Gastroesophageal sphincter (tissue), 4 donors: ENCODE results near the gene LPIN1. TPM values are rescaled to one million over a fixed set of nuclear protein-coding genes. Genes with fewer than 3 reads are reported as not detected.

Experiments
- ATAC-seq: fragments of 150-250 bp; one replicate; pipeline ENCODE4 v1.9.1; 2016; ENCODE audit warnings: mild to moderate bottlenecking, moderate library complexity
- H3K27ac ChIP-seq, 4 donors: fragments of 200-600 bp; sonication (generic) in 3 of 4; 1 replicate in 3 of 4; 2 replicates in 1 of 4; pipeline ENCODE4 v1.5.1; 2016 to 2019
- H3K27me3 ChIP-seq: fragments of 200-600 bp; sonication (generic); one replicate; pipeline ENCODE4 v1.5.1; 2019
- H3K36me3 ChIP-seq, 2 donors: fragments of 200-600 bp; sonication (generic); one replicate each; pipeline ENCODE4 v1.5.1; 2019; ENCODE audit warnings: control low read depth in 1 of 2
- H3K4me1 ChIP-seq, 3 donors: fragments of 200-600 bp; sonication (generic); 1 replicate in 2 of 3; 2 replicates in 1 of 3; pipeline ENCODE4 v1.5.1; 2016 to 2019; ENCODE audit warnings: control low read depth in 2 of 3
- H3K4me3 ChIP-seq, 2 donors: fragments of 200-600 bp; sonication (generic); one replicate each; pipeline ENCODE4 v1.5.1; 2019; ENCODE audit warnings: mild to moderate bottlenecking in 1 of 2, moderate library complexity in 1 of 2
- H3K9me3 ChIP-seq, 3 donors: fragments of 200-600 bp; sonication (generic); one replicate each; pipeline ENCODE4 v1.5.1; 2017 to 2019; ENCODE audit warnings: control low read depth in 2 of 3
- CTCF ChIP-seq, 4 experiments: fragments of 200-600 bp in 2 of 4; fragments of 450-650 bp in 2 of 4; sonication (generic) in 1 of 4; IDR thresholded peaks; one replicate each; pipeline ENCODE4 v1.5.1; 2017 to 2019; ENCODE audit warnings: antibody characterized with exemption in 4 of 4, mild to moderate bottlenecking in 2 of 4, moderate library complexity in 2 of 4
- EP300 ChIP-seq: sonication (generic); formaldehyde crosslinking; IDR thresholded peaks from one replicate; pipeline ENCODE4 v1.6.1; 2017; ENCODE audit warnings: antibody characterized with exemption, mild to moderate bottlenecking
- POLR2A ChIP-seq, 2 donors: fragments of 450-650 bp; IDR thresholded peaks; one replicate each; pipeline ENCODE4 v1.6.1; 2017; ENCODE audit warnings: antibody characterized with exemption in 2 of 2, mild to moderate bottlenecking in 2 of 2, moderate library complexity in 1 of 2
- POLR2AphosphoS5 ChIP-seq: sonication (generic); formaldehyde crosslinking; IDR thresholded peaks from one replicate; pipeline ENCODE4 v1.6.1; 2017; ENCODE audit warnings: antibody characterized with exemption
- WGBS, 2 donors: methylation state at CpG; one replicate each; pipeline ENCODE4 v1.1.5; 2018; ENCODE audit warnings: low coverage in 1 of 2; 5-methylcytosine and 5-hydroxymethylcytosine counted together
- total RNA-seq, 4 donors: library from RNA; depleted of rRNA; stranded (reverse); fragments of >200 nt; gene quantifications; one replicate each; pipeline ENCODE4 v1.1.0, GENCODE V29; 2016

Gene LPIN1
- total RNA-seq, 4 donors from 2014 or later, result 47.3 to 70.1 (median 50.0) TPM

GRCh38 chr2:11865378-11865777 lies 118.9 kb downstream of the LPIN1 start:
- WGBS, 2 donors, result 92 to 93% methylated on average over 4 to 5 of the region's 8 CpGs
- Histone ChIP-seq H3K36me3 (no peaks in the 10 kb centered on the region), H3K27ac (no peak overlapping the region), H3K4me3 (no peak overlapping the region), H3K27me3 (no peaks in the 10 kb centered on the region), H3K9me3 (no peaks in the 10 kb centered on the region), H3K4me1 (peaks cover 0 to 15% (median 8%) of the 10 kb centered on the region in 3 donors)
- TF ChIP-seq CTCF (IDR thresholded peaks at IDR 0.05) (no peak), POLR2A (IDR thresholded peaks at IDR 0.05) (no peak), EP300 (no peak), POLR2AphosphoS5 (no peak)
- no peak for ATAC-seq

- 90 to 94% methylated on average over 5 to 9 of the region's 13 CpGs for WGBS, 2 donors
- Histone ChIP-seq H3K4me1 (peaks cover 0 to 15% (median 8%) of the 10 kb centered on the region in 3 donors), H3K27me3 (no peaks in the 10 kb centered on the region), H3K4me3 (no peak overlapping the region), H3K9me3 (no peaks in the 10 kb centered on the region), H3K27ac (no peak overlapping the region), H3K36me3 (no peaks in the 10 kb centered on the region)
- TF ChIP-seq POLR2A (IDR thresholded peaks at IDR 0.05), result no peak
- TF ChIP-seq POLR2AphosphoS5, result no peak
- no peak for ATAC-seq
These were observed 119.4 kb downstream of the LPIN1 start for GRCh38 chr2:11865805-11866204.

- H3K36me3 ChIP-seq, result no peaks in the 10 kb centered on the region
- no peak overlapping the region for H3K4me3 ChIP-seq
- no peak for ATAC-seq
- TF ChIP-seq EP300, result no peak
- TF ChIP-seq POLR2AphosphoS5, result no peak
- TF ChIP-seq POLR2A (IDR thresholded peaks at IDR 0.05), result no peak
- TF ChIP-seq CTCF (IDR thresholded peaks at IDR 0.05), result no peak
- peaks cover 0 to 15% (median 8%) of the 10 kb centered on the region in 3 donors for H3K4me1 ChIP-seq
- WGBS, 2 donors, result 59 to 89% methylated on average over 6 to 12 of the region's 12 CpGs
- H3K27me3 ChIP-seq, result no peaks in the 10 kb centered on the region
- H3K27ac ChIP-seq, result no peak overlapping the region
- no peaks in the 10 kb centered on the region for H3K9me3 ChIP-seq
These were observed 120.2 kb downstream of the LPIN1 start for GRCh38 chr2:11866358-11867335.

GRCh38 chr2:11867926-11868325 lies 121.5 kb downstream of the LPIN1 start:
- no peak for TF ChIP-seq EP300
- TF ChIP-seq POLR2A (IDR thresholded peaks at IDR 0.05), result no peak
- no peaks in the 10 kb centered on the region for H3K27me3 ChIP-seq
- H3K4me3 ChIP-seq, result no peak overlapping the region
- ATAC-seq, result no peak
- no peaks in the 10 kb centered on the region for H3K9me3 ChIP-seq
- peaks cover 0 to 21% (median 8%) of the 10 kb centered on the region in 3 donors for H3K4me1 ChIP-seq
- 63 to 94% methylated on average over 1 to 2 of the region's 2 CpGs for WGBS, 2 donors
- no peaks in the 10 kb centered on the region for H3K36me3 ChIP-seq
- H3K27ac ChIP-seq, result no peak overlapping the region

- peaks cover 0 to 10% (median 0%) of the 10 kb centered on the region in 3 donors for H3K4me1 ChIP-seq
- WGBS, 2 donors, result 93% methylated on average over 7 of the region's 8 CpGs
- no peak overlapping the region for H3K27ac ChIP-seq
- TF ChIP-seq POLR2AphosphoS5 (no peak), POLR2A (IDR thresholded peaks at IDR 0.05) (no peak), EP300 (no peak), CTCF (IDR thresholded peaks at IDR 0.05) (no peak)
- H3K4me3 ChIP-seq, result no peak overlapping the region
- no peaks in the 10 kb centered on the region for H3K9me3 ChIP-seq
- ATAC-seq, result no peak
- H3K36me3 ChIP-seq, result no peaks in the 10 kb centered on the region
- H3K27me3 ChIP-seq, result no peaks in the 10 kb centered on the region
These were observed 123.1 kb downstream of the LPIN1 start for GRCh38 chr2:11869391-11869991.
